NT2/D1 (cell line): ENCODE data around the gene GLT8D2.

ENCODE experiments used
- YY1 ChIP-seq: IDR thresholded peaks from 2 replicates; pipeline ENCODE4 v1.6.1; 2011; ENCODE audit not compliant: insufficient read length, insufficient read depth
- ZNF274 ChIP-seq: IDR thresholded peaks from 2 replicates; pipeline ENCODE4 v1.6.1; 2011; ENCODE audit warnings: mild to moderate bottlenecking, low read depth, low read length

- TF ChIP-seq YY1 (no peak), ZNF274 (no peak)
Observed at GRCh38 chr12:104056419-104056972, 6.5 kb upstream of the GLT8D2 start.
